Measurements from ENCODE around the gene UCN3. TPM values are rescaled to one million over a fixed set of nuclear protein-coding genes. Genes with fewer than 3 reads are reported as not detected.
A peak's percentile ranks its signal among the peaks of the same experiment; 100 is the strongest.
"Not testable (repeated sequence)": the region's sequence is repeated elsewhere in the genome, so short reads cannot be mapped to it uniquely, and the experiment has no call there.

The UCN3 gene
- polyA plus RNA-seq, 1 donor from 2014 or later = not detected

DNA sequence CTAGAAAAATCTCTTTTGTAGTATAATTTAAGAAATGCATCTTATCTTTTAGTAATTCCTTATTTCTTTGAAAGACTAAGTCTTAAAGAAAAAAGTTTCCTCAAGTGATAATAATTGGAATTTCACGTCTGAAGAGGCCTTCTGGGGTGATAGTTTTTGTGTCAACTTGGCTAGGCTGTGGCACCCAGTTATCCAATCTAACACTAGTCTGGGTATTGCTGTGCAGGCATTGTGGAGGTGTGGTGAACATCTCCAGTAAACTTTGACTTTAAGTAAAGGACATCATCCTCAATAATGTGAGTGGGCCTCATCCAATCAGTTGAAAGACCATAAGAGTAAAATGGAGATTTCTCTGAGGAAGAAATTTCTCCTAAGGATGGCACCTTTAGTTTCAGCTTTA is 42.2 kb downstream of the UCN3 start:
- Histone ChIP-seq H3K9ac (ENCODE audit: low read length) (no peak overlapping the region), H3K9me2 (ENCODE audit: insufficient read depth, low read length) (no peaks in the 10 kb centered on the region), H3K9me3 (ENCODE audit: low read length) (no peaks in the 10 kb centered on the region)

DNA sequence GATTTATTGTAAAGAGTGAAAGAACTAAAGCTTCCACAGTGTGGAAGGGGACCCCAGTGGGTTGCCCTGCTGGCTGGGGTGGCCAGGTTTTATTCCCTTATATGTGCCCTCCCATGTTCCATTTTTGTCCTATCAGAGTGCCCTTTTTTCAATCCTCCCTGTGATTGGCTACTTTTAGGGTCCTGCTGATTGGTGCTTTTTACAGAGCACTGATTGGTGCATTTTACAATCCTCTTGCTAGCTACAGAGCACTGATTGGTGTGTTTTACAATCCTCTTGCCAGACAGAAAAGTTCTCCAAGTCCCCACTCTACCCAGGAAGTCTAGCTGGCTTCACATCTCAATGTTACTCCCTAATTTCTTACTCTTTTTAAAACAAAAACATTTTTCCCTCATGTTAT is 46.0 kb downstream of the UCN3 start:
- H3K9me2 ChIP-seq (ENCODE audit: insufficient read depth, low read length); H3K36me3 ChIP-seq (ENCODE audit: insufficient read depth, low read length); H3K4me2 ChIP-seq (ENCODE audit: low read length); H3K4me3 ChIP-seq (ENCODE audit: low read length); H4K20me1 ChIP-seq (ENCODE audit: insufficient read depth); H3K9me3 ChIP-seq (ENCODE audit: low read length); H2AFZ ChIP-seq (ENCODE audit: low read depth, low read length); H3K27me3 ChIP-seq (ENCODE audit: insufficient read depth, low read depth, low read length); H3K27ac ChIP-seq (ENCODE audit: low read length); H3K9ac ChIP-seq (ENCODE audit: low read length); H3F3A ChIP-seq (ENCODE audit: insufficient read depth, low read length, poor library complexity, severe bottlenecking): not testable (repeated sequence)
- H3K79me2 ChIP-seq (replicated peaks; ENCODE audit: insufficient read depth, low read length) = peaks cover 22% of the 10 kb centered on the region

More for the DNA sequence above, 42.2 kb downstream of the UCN3 start:
- H3K4me2 ChIP-seq (ENCODE audit: low read length) = no peak overlapping the region
- TF ChIP-seq EZH2 (IDR thresholded peaks at IDR 0.05; ENCODE audit: borderline replicate concordance, insufficient read depth, low read length, poor library complexity, severe bottlenecking) (no peak), TAF1 (IDR thresholded peaks at IDR 0.05; ENCODE audit: low read depth) (no peak), EP300 (conservative IDR thresholded peaks at IDR 0.05; ENCODE audit: poor library complexity, severe bottlenecking) (no peak), POLR2AphosphoS5 (IDR thresholded peaks at IDR 0.05) (no peak), RAD21 (conservative IDR thresholded peaks at IDR 0.05) (no peak), MXI1 (conservative IDR thresholded peaks at IDR 0.05; ENCODE audit: poor library complexity, severe bottlenecking) (no peak), SMC3 (conservative IDR thresholded peaks at IDR 0.05; ENCODE audit: poor library complexity) (no peak)
- TF ChIP-seq, protein P1, sequence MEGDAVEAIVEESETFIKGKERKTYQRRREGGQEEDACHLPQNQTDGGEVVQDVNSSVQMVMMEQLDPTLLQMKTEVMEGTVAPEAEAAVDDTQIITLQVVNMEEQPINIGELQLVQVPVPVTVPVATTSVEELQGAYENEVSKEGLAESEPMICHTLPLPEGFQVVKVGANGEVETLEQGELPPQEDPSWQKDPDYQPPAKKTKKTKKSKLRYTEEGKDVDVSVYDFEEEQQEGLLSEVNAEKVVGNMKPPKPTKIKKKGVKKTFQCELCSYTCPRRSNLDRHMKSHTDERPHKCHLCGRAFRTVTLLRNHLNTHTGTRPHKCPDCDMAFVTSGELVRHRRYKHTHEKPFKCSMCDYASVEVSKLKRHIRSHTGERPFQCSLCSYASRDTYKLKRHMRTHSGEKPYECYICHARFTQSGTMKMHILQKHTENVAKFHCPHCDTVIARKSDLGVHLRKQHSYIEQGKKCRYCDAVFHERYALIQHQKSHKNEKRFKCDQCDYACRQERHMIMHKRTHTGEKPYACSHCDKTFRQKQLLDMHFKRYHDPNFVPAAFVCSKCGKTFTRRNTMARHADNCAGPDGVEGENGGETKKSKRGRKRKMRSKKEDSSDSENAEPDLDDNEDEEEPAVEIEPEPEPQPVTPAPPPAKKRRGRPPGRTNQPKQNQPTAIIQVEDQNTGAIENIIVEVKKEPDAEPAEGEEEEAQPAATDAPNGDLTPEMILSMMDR (IDR thresholded peaks at IDR 0.05; ENCODE audit: poor library complexity, severe bottlenecking) = no peak
- TF ChIP-seq, protein P2, sequence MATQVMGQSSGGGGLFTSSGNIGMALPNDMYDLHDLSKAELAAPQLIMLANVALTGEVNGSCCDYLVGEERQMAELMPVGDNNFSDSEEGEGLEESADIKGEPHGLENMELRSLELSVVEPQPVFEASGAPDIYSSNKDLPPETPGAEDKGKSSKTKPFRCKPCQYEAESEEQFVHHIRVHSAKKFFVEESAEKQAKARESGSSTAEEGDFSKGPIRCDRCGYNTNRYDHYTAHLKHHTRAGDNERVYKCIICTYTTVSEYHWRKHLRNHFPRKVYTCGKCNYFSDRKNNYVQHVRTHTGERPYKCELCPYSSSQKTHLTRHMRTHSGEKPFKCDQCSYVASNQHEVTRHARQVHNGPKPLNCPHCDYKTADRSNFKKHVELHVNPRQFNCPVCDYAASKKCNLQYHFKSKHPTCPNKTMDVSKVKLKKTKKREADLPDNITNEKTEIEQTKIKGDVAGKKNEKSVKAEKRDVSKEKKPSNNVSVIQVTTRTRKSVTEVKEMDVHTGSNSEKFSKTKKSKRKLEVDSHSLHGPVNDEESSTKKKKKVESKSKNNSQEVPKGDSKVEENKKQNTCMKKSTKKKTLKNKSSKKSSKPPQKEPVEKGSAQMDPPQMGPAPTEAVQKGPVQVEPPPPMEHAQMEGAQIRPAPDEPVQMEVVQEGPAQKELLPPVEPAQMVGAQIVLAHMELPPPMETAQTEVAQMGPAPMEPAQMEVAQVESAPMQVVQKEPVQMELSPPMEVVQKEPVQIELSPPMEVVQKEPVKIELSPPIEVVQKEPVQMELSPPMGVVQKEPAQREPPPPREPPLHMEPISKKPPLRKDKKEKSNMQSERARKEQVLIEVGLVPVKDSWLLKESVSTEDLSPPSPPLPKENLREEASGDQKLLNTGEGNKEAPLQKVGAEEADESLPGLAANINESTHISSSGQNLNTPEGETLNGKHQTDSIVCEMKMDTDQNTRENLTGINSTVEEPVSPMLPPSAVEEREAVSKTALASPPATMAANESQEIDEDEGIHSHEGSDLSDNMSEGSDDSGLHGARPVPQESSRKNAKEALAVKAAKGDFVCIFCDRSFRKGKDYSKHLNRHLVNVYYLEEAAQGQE (IDR thresholded peaks at IDR 0.05; ENCODE audit: borderline replicate concordance) = no peak
- H3K27ac ChIP-seq (ENCODE audit: low read length) = no peak overlapping the region
- no peaks in the 10 kb centered on the region for H3F3A ChIP-seq (ENCODE audit: insufficient read depth, low read length, poor library complexity, severe bottlenecking)
- H4K20me1 ChIP-seq (ENCODE audit: insufficient read depth) = no peaks in the 10 kb centered on the region
- no peak overlapping the region for H3K4me3 ChIP-seq (ENCODE audit: low read length)
- H3K79me2 ChIP-seq (replicated peaks; ENCODE audit: insufficient read depth, low read length) = no peaks in the 10 kb centered on the region
- no peaks in the 10 kb centered on the region for H3K36me3 ChIP-seq (ENCODE audit: insufficient read depth, low read length)
- no peaks in the 10 kb centered on the region for H3K27me3 ChIP-seq (ENCODE audit: insufficient read depth, low read depth, low read length)
- no peak overlapping the region for H2AFZ ChIP-seq (ENCODE audit: low read depth, low read length)

DNA sequence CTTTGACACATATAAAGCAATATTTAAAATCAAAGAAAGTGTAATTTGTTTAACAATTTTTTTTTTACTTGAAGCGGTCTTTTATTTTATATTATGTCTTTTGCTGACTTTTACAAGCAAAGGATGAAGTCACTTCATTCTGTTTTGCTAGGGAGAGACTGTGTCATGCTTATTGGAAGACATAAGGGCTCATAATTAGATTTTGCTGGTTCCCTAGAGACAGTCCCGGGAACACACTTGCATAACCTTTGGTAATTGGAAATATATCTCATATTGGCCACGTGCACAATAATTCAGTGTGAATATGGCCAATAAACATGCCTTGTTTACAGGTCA is 47.1 kb downstream of the UCN3 start:
- H3K79me2 ChIP-seq (replicated peaks; ENCODE audit: insufficient read depth, low read length) = peaks cover 28% of the 10 kb centered on the region
- no peaks in the 10 kb centered on the region for H3F3A ChIP-seq (ENCODE audit: insufficient read depth, low read length, poor library complexity, severe bottlenecking)
- no peaks in the 10 kb centered on the region for H3K9me2 ChIP-seq (ENCODE audit: insufficient read depth, low read length)
- no peak overlapping the region for H2AFZ ChIP-seq (ENCODE audit: low read depth, low read length)
- H3K4me2 ChIP-seq (ENCODE audit: low read length) = no peak overlapping the region
- no peaks in the 10 kb centered on the region for H3K9me3 ChIP-seq (ENCODE audit: low read length)
- no peak overlapping the region for H3K27ac ChIP-seq (ENCODE audit: low read length)
- H3K9ac ChIP-seq (ENCODE audit: low read length) = no peak overlapping the region
- H3K27me3 ChIP-seq (ENCODE audit: insufficient read depth, low read depth, low read length) = no peaks in the 10 kb centered on the region
- H4K20me1 ChIP-seq (ENCODE audit: insufficient read depth) = no peaks in the 10 kb centered on the region
- no peaks in the 10 kb centered on the region for H3K36me3 ChIP-seq (ENCODE audit: insufficient read depth, low read length)
- peak overlapping the region; percentile 91 for H3K4me3 ChIP-seq (ENCODE audit: low read length)
- TF ChIP-seq RAD21 (conservative IDR thresholded peaks at IDR 0.05) = no peak
- TF ChIP-seq, protein P2 (IDR thresholded peaks at IDR 0.05; ENCODE audit: borderline replicate concordance) = no peak
- TF ChIP-seq, protein P1 (IDR thresholded peaks at IDR 0.05; ENCODE audit: poor library complexity, severe bottlenecking) = no peak
